Stimulated activated CD4-positive, alpha-beta T cell treated with anti-CD3 and anti-CD28 coated beads, Interleukin-4, amount 100 ng/mL, for 24 hours (primary cell): ENCODE data around the gene ADGRV1.
"Not testable (repeated sequence)": the region's sequence is repeated elsewhere in the genome, so short reads cannot be mapped to it uniquely, and the experiment has no call there.

Experiments used
- DNase-seq: peaks from one replicate; pipeline ENCODE4 v3.0.0-alpha.2; 2020

The ADGRV1 gene

DNA sequence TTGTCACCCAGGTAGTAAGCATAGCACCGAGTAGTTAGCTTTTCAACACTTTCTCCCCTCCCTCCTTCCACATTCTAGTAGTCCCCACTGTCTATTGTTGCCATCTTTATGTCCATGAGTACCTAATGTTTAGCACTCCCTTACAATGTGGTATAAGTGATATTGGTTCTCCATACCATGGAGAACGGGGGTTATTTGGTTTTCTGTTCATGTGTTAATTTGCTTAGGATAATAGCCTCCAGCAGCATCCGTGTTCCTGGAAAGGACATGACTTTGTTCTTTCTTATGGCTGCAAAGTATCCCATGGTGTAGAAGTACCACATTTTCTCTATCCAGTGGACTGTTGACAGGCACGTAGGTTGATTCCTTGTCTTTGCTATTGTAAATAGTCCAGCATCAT, 353.9 kb downstream of the ADGRV1 start:
- no peak for DNase-seq

DNA sequence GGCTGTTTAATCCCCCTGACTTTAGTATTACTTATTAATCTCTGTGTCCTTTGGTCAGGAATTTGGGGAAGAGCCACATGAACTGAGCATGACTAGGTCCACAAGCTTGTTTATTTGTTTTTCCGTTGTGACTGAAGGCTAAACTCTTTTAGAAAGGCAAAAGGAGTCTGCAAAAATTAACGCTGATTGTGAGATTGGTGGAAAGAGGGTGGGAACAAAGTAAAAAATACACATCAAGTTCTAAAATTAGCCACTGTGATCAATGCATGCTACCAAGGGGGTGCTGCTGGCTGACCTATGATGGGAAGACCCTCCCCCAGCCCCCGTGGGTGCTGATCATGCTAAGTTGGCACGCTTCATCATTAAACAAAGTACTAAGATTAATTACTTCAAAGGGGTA, 356.8 kb downstream of the ADGRV1 start:
- no peak for DNase-seq

- no peak for DNase-seq
These were observed 358.6 kb downstream of the ADGRV1 start for GRCh38 chr5:90916947-90917800.

GRCh38 chr5:90917928-90918668, 359.5 kb downstream of the ADGRV1 start:
- DNase-seq = no peak

DNA sequence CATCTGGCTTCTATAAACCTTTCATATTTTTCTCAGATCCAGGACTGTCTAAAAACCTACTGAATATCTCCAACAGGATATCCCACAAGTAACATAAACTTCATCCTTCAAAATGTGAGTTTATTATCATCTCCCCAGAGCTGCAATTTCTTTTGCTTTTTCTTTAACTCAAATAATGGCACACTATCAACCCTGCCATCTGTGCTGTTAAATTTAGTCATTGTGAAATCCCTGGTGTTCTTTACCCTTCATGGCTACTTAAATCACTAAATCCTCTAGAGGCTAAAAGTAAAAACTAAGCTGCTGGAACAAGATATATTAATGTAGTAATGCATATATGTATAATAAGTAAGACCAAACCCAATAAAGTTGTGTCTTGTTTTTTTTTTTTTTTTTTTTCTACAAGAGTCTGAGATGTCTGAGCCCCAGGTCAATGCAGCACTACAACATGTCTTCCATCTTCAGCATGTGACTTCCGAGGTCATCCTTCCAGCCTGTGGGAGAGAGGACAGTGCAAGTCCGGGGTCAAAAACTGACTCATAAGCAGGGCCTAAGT, 362.9 kb downstream of the ADGRV1 start:
- DNase-seq = no peak

GRCh38 chr5:90924222-90924621, 365.6 kb downstream of the ADGRV1 start:
- DNase-seq = not testable (repeated sequence)

- DNase-seq = not testable (repeated sequence)
These were observed 370.6 kb downstream of the ADGRV1 start for GRCh38 chr5:90929013-90929839.

- no peak for DNase-seq
These were observed 371.5 kb downstream of the ADGRV1 start for GRCh38 chr5:90930062-90930461.

GRCh38 chr5:90930756-90931431, 372.3 kb downstream of the ADGRV1 start:
- DNase-seq = no peak

DNA sequence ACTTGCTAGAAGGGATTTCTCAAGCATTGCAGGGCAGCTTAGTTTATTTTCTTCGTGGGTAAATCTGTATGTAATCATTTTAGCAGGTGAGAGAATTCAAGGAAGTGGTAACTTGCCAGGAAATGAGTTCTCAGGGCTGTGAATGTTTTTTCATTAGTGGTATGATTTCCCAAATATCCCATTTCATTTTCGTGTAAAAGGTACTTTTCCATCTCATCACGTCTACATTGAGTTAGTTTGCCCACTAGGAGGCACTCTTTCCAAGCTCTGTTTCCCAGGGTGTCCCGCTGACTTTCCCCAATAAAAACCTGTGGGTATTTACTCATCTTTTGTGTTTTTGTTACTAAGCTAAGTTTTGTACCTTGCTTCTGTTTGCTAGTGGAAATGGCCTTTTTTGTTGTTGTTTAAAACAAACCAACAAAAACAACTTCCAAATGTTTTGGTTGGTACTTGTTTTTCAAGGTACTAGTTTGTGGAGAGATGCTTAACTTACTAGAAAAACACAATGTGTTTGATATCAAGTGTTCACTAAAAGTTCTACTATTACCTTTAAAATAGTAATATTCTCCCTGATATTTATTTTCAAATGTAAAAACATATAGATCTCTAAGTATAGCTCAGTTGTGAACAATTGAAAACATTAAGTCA, 373.6 kb downstream of the ADGRV1 start:
- DNase-seq = peak; percentile 53

GRCh38 chr5:90933298-90933697, 374.7 kb downstream of the ADGRV1 start:
- no peak for DNase-seq

GRCh38 chr5:90934091-90934719, 375.6 kb downstream of the ADGRV1 start:
- DNase-seq = no peak

GRCh38 chr5:90934738-90935137, 376.1 kb downstream of the ADGRV1 start:
- DNase-seq = no peak

DNA sequence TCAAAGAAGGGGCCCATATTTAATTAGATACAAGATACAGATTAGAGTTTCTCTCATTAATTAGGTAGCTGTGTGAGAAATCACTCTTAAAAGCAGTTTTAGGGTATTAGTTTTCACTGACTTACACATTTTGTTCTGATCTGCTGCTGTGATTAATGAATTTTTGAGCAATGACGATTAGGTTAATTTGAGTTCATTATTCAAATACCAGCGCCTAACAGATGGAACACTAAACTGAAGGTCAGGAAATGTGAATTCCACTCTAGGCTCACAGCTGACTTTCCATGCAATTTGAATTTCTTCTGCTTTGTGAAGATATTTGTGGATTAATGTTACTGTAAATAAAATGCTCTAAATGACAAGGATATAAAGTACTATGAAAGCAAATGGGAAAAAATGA, 380.6 kb downstream of the ADGRV1 start:
- DNase-seq = no peak

- peak; percentile 21 for DNase-seq
These were observed 381.8 kb downstream of the ADGRV1 start for GRCh38 chr5:90940227-90940995.

DNA sequence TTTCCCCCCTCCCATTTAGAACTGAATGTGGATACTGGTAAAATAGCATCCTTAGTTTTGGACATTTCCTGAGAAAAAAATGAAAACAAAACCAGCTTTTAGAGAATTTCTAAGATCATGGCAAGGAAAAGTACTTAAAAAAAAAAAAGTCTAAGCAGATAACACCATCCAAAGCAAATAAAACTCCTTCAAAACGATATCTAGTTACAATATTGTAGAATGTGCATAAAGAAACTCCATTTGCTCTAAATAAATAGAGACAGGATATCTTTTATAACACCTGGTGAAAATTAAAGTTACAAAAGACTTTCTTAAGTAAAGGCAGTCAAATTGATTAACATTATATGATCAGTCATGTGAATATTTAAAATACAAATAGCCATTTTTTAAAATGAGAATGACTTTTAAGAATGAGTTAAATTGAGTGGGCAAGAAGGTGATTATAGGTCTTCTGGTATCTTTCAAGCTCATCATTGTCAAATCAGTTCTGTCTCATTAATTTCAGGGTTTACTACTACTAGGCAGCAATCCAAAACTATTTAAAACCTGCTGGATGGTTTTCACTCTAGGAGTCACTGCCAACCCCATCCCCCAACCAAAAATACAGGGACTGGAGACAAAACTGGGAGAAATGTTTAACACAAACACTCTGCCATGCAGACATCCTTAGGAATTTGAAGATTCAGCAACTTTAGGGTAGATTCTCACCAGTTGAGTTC, 382.6 kb downstream of the ADGRV1 start:
- no peak for DNase-seq

GRCh38 chr5:90944116-90944515, 385.5 kb downstream of the ADGRV1 start:
- no peak for DNase-seq

GRCh38 chr5:90947667-90948066, 389.1 kb downstream of the ADGRV1 start:
- no peak for DNase-seq

GRCh38 chr5:90948969-90949368, 390.4 kb downstream of the ADGRV1 start:
- no peak for DNase-seq
